ENCODE results near the gene EPG5. TPM values are rescaled to one million over a fixed set of nuclear protein-coding genes. Genes with fewer than 3 reads are reported as not detected.

The EPG5 gene
- total and polyA plus RNA-seq, 2 of the 4 experiments (the other 2 are of a cell fraction): 37.3 to 114 TPM

GRCh38 chr18:45841060-45841764 is 125.9 kb downstream of the EPG5 start:
- Histone ChIP-seq H3K27me3 (ENCODE audit: control insufficient read depth, insufficient read depth, low read length) (no peaks in the 10 kb centered on the region), H3K23ac (ENCODE audit: low read depth, low read length) (no peak overlapping the region), H4K8ac (ENCODE audit: low read depth in 2 of 2, low read length in 2 of 2) (0 out of 4 replicates have a peak overlapping the region, but pooled peaks of 1 of the 2 experiments have one; percentile 90), H3K56ac (ENCODE audit: extremely low read depth, insufficient read depth, low read length) (no peak overlapping the region), H4K5ac (ENCODE audit: low read depth, low read length) (no peak overlapping the region), H4K20me1 (ENCODE audit: insufficient read depth, low read length) (no peaks in the 10 kb centered on the region), H2BK20ac (ENCODE audit: low read depth, low read length) (peak overlapping the region; percentile 90), H3K36me3 (ENCODE audit: control insufficient read depth, insufficient read depth, low read length) (no peaks in the 10 kb centered on the region), H2BK120ac (ENCODE audit: low read depth, low read length) (peak overlapping the region; percentile 95; the same call in 1 of the 2 replicates), H2BK5ac (ENCODE audit: low read depth, low read length, poor library complexity, severe bottlenecking) (no peak overlapping the region), H4K91ac (ENCODE audit: insufficient read depth, low read depth, low read length) (0 out of 2 replicates have a peak overlapping the region, but pooled peaks have one; percentile 67), H2AK9ac (replicated peaks; ENCODE audit: low read depth, low read length, poor library complexity) (peak overlapping the region; percentile 2), H3K79me1 (ENCODE audit: low read depth in 1 of 2, low read length in 2 of 2) (peaks cover 0 to 4% of the 10 kb centered on the region in 2 experiments; a peak in 1 of 4 replicates), H3K9ac (ENCODE audit: low read depth, low read length) (no peak overlapping the region), H3K4ac (ENCODE audit: low read depth, low read length) (0 out of 2 replicates have a peak overlapping the region, but pooled peaks have one; percentile 18), H3K9me1 (ENCODE audit: insufficient read depth, low read length) (peaks cover 16% of the 10 kb centered on the region), H3K9me3 (ENCODE audit: control insufficient read depth, insufficient read depth, low read length) (no peaks in the 10 kb centered on the region), H2BK15ac (ENCODE audit: low read depth, low read length) (no peak overlapping the region; the same call in 2 of the 3 replicates), H2AK5ac (ENCODE audit: low read depth, low read length) (no peak overlapping the region; the same call in 1 of the 2 replicates), H3K27ac (ENCODE audit: insufficient read depth, low read length) (no peak overlapping the region), H3K4me2 (ENCODE audit: low read depth, low read length) (no peak overlapping the region), H3K4me3 (ENCODE audit: insufficient read depth, low read depth, low read length) (no peak overlapping the region), H3K14ac (replicated peaks; ENCODE audit: low read depth, low read length) (no peak overlapping the region), H3K4me1 (ENCODE audit: control insufficient read depth, insufficient read depth, low read length) (peaks cover 10% of the 10 kb centered on the region), H2AFZ (replicated peaks; ENCODE audit: low read length, poor library complexity) (no peak overlapping the region), H3K18ac (ENCODE audit: low read depth, low read length) (no peak overlapping the region)
- DNase-seq (no peak), ATAC-seq (ENCODE audit: low read depth) (no peak)
- ChIA-PET CTCF (no interaction called here), POLR2A (ENCODE audit: unreplicated experiment) (no interaction called here)
- in situ Hi-C loops (cut with MboI; ENCODE audit: low sequenced_read_pairs): loop anchor here (10.0 kb wide), 1 partner anchor 56 kb away; no protein-coding TSS in a partner anchor
- intact Hi-C loops (cut with micrococcal nuclease): no loop called here
- no TSS peak for BruUV-seq (replicated peaks)
- WGBS, 2 experiments (ENCODE audit: extremely low coverage in 2 of 2, insufficient read length in 1 of 2): 91% methylated on average over 11 of the region's 17 CpGs; no CpG with 5 or more reads in 1 of the 2 experiments
- dilution Hi-C loops (cut with HindIII; ENCODE audit: low sequenced_read_pairs, unreplicated experiment): no loop called here
- TF ChIP-seq CHD1 (IDR thresholded peaks at IDR 0.05; ENCODE audit: low read depth, low read length): no peak
- no peak for TF ChIP-seq POLR2A (IDR thresholded peaks at IDR 0.05; ENCODE audit: low read depth, low read length)
- no peak for TF ChIP-seq CTCF (conservative IDR thresholded peaks at IDR 0.05; ENCODE audit: low read depth, low read length)
- no peak for TF ChIP-seq FOS (IDR thresholded peaks at IDR 0.05; ENCODE audit: low read depth, low read length)
- TF ChIP-seq CEBPB (IDR thresholded peaks at IDR 0.05; ENCODE audit: low read depth, low read length): no peak
- no peak for TF ChIP-seq MAFK (IDR thresholded peaks at IDR 0.05; ENCODE audit: low read depth, low read length)
- no peak for TF ChIP-seq MXI1 (IDR thresholded peaks at IDR 0.05; ENCODE audit: borderline replicate concordance, low read depth, low read length)
- no peak for TF ChIP-seq MAZ (IDR thresholded peaks at IDR 0.05; ENCODE audit: borderline replicate concordance, low read depth, low read length)
- no peak for TF ChIP-seq SMC3 (IDR thresholded peaks at IDR 0.05; ENCODE audit: low read depth, low read length)
- no peak for TF ChIP-seq RCOR1 (IDR thresholded peaks at IDR 0.05; ENCODE audit: insufficient replicate concordance, low read length)
- no peak for TF ChIP-seq RAD21 (IDR thresholded peaks at IDR 0.05; ENCODE audit: low read length)
- no peak for TF ChIP-seq RFX5 (IDR thresholded peaks at IDR 0.05; ENCODE audit: low read depth, low read length)
- TF ChIP-seq BHLHE40 (IDR thresholded peaks at IDR 0.05; ENCODE audit: low read depth, low read length): no peak
- no peak for TF ChIP-seq USF2 (IDR thresholded peaks at IDR 0.05; ENCODE audit: low read depth, low read length)

Measured in IMR-90 (cell line).